PC-9 (cell line): ENCODE results near the gene PCDH9.

Experiments used
- EZH2 ChIP-seq: fragments of 200-600 bp; sonication (generic); IDR thresholded peaks from 2 replicates; pipeline ENCODE4 v1.8.0; 2017; ENCODE audit warnings: antibody characterized with exemption, low read depth
- TF ChIP-seq, protein P1 (sequence below): fragments of 200-600 bp; sonication (generic); conservative IDR thresholded peaks from 2 replicates; pipeline ENCODE4 v1.6.1; 2017; ENCODE audit warnings: mixed run types, antibody characterized with exemption, mild to moderate bottlenecking, moderate library complexity

- TF ChIP-seq EZH2 = no peak
- TF ChIP-seq, protein P1, sequence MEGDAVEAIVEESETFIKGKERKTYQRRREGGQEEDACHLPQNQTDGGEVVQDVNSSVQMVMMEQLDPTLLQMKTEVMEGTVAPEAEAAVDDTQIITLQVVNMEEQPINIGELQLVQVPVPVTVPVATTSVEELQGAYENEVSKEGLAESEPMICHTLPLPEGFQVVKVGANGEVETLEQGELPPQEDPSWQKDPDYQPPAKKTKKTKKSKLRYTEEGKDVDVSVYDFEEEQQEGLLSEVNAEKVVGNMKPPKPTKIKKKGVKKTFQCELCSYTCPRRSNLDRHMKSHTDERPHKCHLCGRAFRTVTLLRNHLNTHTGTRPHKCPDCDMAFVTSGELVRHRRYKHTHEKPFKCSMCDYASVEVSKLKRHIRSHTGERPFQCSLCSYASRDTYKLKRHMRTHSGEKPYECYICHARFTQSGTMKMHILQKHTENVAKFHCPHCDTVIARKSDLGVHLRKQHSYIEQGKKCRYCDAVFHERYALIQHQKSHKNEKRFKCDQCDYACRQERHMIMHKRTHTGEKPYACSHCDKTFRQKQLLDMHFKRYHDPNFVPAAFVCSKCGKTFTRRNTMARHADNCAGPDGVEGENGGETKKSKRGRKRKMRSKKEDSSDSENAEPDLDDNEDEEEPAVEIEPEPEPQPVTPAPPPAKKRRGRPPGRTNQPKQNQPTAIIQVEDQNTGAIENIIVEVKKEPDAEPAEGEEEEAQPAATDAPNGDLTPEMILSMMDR = no peak
Measured at GRCh38 chr13:66826398-66826797, 403.7 kb downstream of the PCDH9 start.
